Stimulated activated CD8-positive, alpha-beta memory T cell treated with anti-CD3 and anti-CD28 coated beads, Interleukin-12 subunit alpha, Interleukin-12 subunit beta, amount 100 ng/mL, for 4 hours (primary cell): Measurements from ENCODE around the gene AEBP2.
"Not testable (repeated sequence)": the region's sequence is repeated elsewhere in the genome, so short reads cannot be mapped to it uniquely, and the experiment has no call there.

ENCODE experiments used
- DNase-seq: peaks from one replicate; pipeline ENCODE4 v3.0.0-alpha.2; 2020; ENCODE audit warnings: low read depth

The AEBP2 gene

GRCh38 chr12:19507823-19508222 is 68.5 kb downstream of the AEBP2 start:
- no peak for DNase-seq

GRCh38 chr12:19510461-19510860 is 71.2 kb downstream of the AEBP2 start:
- DNase-seq: no peak

DNA sequence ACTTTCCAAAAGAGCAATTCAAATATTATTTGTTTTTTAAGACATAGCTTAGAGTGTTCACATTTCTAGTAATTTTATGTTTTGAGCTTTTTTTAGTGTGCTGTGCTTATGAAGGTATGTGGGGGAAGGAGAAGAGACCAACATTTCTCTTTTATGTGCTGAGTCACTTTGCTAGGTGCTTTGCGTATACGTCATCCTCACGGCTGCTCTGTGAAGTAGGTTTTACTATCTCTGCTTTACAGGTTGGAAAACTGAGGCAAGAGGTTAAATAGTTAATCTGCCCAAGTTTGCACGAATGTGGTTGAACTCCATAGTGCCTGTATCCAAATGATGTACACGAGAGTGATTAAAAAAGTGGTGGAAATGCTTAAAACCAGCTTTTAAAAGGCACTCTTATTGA is 75.9 kb downstream of the AEBP2 start:
- no peak for DNase-seq

DNA sequence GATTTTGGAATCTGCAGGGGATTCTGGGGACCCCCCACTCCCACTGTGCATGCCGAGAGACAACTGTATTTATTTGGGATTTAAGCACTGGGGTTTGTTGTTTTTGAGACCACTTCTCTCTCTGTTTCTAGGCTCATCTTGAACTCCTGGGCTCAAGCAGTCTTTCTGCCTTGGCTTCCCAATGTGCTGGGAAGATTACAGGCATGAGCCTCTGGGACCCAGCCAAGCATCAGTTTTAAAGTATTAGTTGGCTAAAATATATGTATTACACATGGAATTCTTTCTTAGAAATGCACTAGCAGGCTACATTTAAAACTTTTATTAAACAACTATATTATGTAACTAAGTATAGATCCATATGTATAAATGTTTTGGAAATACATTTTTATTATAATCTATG is 78.3 kb downstream of the AEBP2 start:
- no peak for DNase-seq

- no peak for DNase-seq
Observed at GRCh38 chr12:19518209-19518608, 78.9 kb downstream of the AEBP2 start.

GRCh38 chr12:19520646-19521415 is 81.5 kb downstream of the AEBP2 start:
- DNase-seq: no peak

DNA sequence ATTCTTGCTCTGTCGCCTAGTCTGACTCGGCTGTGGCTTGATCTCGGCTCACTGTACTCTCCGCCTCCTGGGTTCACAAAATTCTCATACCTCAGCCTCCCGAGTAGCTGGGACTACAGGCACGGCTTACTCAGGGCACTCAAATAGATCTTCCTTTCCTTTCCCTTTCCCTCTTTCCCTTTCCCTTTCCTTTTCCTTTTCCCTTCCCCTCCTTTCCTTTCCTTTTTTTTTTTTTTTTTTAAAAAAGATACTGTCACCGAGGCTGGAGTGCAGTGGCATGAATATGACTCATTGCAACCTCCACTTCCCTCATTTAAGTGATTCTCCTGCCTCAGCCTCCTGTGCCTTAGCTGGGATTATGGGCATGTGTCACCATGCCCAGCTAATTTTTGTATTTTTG is 86.0 kb downstream of the AEBP2 start:
- no peak for DNase-seq

GRCh38 chr12:19527866-19528265 is 88.6 kb downstream of the AEBP2 start:
- no peak for DNase-seq

DNA sequence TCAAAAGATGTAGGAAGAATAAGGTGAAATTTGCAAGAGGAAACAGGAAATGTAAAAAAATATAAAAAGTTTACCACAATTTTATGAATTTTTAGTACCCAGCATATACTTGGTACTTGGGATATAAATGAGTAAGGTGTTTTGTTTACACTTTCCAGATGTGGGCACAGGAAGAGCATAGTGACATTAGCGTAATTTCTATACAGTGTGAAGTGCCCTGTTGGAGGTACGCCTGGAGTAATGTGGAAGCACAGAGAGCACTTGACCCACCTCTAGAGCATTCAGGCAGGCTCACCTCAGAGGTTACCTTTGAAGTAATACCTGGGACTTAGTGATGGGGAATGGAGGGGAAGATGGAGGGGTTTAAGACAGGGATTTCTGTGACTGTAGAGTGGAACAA is 89.5 kb downstream of the AEBP2 start:
- DNase-seq: no peak

DNA sequence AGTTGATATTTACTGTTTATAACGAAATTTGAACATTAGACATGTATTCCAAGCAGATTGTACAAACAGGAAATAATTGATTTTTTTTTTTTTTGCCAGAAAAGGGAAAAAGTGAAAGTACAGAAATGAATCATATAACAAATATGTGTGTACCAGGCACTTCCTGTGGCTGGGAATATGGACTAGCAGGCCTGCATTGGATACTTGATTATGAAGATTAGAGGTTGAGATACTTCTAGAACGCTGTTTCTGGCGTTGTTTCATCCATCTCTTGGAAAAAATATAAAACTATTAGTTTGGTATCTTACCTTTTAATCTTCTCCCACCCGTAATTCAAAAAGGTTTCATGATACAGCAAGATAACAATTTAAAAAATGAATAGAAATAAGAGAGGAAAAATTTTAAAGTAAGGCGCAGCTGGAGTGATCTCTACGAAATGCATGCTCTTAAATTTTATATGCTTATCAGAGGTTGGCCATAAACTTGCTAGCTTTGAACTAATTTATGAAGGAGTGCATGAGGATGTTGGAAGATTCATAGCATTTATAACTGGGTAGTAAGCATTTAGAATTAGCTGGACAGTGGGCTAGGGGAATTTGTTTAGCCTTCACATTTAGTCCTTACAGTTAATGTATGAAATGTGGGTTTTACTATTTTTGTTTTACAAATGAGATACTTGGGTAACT is 90.8 kb downstream of the AEBP2 start:
- DNase-seq: no peak

DNA sequence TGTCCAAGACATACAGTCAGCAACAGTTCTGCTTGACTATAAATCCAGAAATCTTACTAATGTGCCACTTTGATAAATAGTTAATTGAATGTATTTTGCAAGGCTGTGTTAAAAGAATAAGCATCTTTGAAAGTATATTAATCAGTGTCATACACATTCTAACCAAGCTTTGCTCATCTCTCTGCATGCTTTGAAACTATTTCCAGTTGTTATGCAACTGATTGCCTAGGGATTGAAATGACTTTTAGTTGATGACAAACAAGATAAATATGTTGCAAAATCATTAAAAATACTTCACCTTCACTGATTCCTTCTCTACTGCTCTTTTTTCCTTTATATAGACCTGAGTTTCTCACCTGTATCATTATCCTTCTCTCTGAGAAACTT is 91.3 kb downstream of the AEBP2 start:
- no peak for DNase-seq

DNA sequence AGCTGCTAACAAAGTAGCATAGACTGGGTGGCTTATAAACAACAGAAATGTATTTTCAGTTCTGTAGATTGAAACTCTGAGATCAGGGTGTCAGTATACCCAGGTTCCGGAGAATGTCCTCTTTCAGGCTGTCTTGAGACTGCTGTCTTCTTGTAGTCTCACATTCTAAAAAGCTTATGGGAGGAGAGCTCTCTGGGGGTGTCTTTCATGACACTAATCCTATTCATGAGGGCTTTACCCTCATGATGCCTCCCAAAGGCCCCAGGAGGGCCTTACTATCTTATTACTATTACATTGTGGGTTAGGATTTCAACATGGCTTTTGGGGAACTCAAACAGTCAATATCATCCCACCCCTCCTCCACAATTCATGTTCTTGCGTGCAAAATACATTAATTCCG is 94.3 kb downstream of the AEBP2 start:
- DNase-seq: no peak

GRCh38 chr12:19539071-19539470 is 99.8 kb downstream of the AEBP2 start:
- DNase-seq: no peak

DNA sequence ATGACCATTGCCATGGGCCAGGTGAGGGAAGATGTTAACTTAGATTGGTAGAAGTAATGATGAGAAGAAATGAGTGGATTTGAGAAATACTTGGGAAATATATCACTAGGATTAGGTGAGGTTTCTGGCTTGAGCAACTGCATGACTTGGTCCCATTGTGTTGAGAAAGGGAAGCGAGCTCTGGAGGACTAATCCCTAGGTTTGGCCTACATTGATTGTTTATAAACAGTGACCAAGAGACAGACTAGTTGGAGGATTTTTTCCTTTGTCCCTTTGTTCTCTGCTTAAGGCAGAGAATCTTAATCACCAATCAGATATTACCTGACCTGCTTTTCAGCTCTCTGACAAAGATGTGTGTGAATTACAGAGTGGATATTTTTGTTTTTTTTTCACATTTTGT is 100.5 kb downstream of the AEBP2 start:
- DNase-seq: no peak

- no peak for DNase-seq
Observed at GRCh38 chr12:19542606-19543005, 103.3 kb downstream of the AEBP2 start.

DNA sequence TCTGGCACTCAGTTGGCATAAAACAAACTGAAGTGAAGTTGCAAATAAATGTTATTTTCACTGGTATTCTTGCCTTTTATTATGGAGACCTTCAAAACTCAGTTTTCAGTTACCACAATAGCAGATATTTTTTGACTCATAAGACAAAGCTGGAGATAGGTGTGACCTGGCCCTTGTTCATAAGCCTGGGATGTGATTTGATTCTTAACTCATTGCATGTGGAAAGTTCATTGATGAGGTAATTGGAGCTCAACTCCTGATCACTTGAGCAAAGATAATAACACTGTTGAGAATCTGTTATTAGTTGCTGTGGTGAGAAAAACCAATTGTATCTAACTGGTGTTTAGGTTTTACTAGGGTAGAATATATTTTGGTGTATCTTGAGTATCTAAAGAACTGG is 105.1 kb downstream of the AEBP2 start:
- DNase-seq: no peak

DNA sequence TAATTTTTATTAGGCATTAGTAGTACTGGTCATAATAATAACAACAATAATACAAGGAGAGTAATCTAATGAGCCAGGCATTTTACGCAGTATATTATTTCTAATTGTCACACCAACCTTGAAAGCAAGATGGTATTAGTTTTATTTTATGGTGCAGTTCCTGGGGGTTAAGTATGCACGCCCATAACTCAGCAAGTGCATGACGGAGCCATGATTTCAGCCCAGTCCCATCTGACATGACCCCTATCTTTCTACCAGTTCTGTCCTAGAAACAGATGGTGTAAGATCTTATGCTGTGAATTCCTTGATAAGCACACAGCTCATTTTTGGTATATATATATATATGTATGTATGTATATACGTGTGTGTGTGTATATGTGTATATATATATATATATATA is 106.0 kb downstream of the AEBP2 start:
- no peak for DNase-seq

GRCh38 chr12:19546027-19546426 is 106.7 kb downstream of the AEBP2 start:
- DNase-seq: no peak

DNA sequence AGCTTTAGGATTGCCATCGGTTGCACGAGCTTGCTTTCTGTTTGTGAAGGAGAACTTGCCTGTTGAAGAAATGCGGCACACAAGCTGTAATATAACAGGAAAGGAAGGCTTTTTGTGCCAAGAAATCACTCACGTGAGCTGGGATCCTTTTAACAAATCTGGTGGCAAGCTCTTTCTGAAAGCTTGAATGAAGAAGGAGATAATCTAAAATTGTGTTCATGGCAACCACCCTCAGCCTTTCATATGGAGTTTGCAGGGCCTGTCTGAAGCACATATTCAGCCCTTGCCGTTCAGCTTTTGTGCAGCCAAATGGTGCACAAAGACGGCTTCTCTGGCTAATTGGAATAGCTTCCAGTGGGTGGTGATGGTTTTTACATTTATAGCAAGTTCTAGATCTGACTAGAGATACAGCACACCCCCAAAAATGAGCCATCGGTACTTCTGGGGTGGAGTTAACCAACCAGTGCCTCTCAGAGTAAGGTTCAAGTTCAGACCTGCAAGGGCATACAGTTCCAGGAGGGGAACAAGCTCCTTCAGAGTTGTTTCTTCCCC is 107.4 kb downstream of the AEBP2 start:
- no peak for DNase-seq

- no peak for DNase-seq
Observed at GRCh38 chr12:19547271-19547671, 108.0 kb downstream of the AEBP2 start.

DNA sequence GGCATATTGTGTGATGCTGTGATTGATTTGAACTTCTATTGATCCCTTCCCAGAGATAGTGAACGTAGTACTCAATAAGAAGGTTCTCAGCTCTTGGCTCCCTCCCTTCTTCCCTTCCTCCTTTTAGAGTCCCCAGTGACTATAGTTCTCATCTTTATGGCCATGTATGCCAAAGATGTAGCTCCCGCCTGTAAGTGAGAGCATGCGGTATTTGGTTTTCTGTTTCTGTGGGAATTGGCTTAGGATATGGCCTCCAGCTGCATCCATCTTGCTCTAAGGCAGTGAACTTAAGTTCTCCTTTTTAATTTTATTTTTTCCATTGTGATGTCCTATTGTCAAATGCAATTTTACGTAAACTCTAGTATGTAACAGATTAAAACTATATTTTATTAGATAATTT is 109.5 kb downstream of the AEBP2 start:
- no peak for DNase-seq

GRCh38 chr12:19550626-19551025 is 111.3 kb downstream of the AEBP2 start:
- DNase-seq: no peak

DNA sequence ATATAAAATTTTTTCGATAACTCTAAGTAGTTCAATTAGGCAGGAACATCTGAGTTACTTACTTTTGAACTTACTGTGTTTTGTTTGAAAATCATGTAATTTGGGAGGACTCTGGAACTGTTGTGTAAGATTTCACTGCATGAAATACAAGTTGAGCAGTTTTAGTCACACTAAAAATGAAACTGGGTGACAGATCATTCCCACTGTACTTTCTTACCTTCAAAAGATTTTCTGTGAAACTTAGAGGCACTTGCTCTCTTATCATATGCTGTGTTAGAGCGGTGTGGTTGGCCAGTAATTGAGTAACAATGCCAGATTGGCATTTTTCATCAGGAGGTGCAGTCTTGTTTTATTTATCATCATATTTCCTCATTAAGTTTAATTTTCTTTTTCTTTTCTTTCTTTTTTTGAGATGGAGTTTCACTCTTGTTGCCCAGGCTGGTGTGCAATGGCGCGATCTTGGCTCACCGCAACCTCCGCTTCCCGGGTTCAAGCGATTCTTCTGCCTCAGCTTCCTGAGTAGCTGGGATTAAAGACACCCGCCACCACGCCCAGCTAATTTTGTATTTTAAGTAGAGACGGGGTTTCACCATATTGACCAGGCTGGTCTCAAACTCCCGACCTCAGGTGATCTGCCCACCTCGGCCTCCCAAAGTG is 113.3 kb downstream of the AEBP2 start:
- not testable (repeated sequence) for DNase-seq
